Keratinocyte (primary cell): ENCODE data around the gene SCNN1B. TPM values are rescaled to one million over a fixed set of nuclear protein-coding genes. Genes with fewer than 3 reads are reported as not detected.

ENCODE experiments used
- DNase-seq: peaks from one replicate; pipeline ENCODE4 v3.0.0-alpha.2; 2011; ENCODE audit warnings: low read depth, missing footprints, low spot score
- FAIRE-seq: peaks from 2 replicates; lab custom pipeline; 2011; peaks lifted over from hg19 to GRCh38; lab: Jason Lieb, UNC
- H2AFZ ChIP-seq: 2 replicates; pipeline ENCODE4 v1.6.0; 2012; ENCODE audit warnings: low read length, control low read depth, inconsistent platforms; ENCODE audit not compliant: control insufficient read depth
- H3K27ac ChIP-seq: 2 replicates; pipeline ENCODE4 v1.5.1; 2011; ENCODE audit warnings: low read length; ENCODE audit not compliant: control insufficient read depth, insufficient read depth
- H3K27me3 ChIP-seq: 3 replicates; pipeline ENCODE4 v1.6.0; 2011; ENCODE audit warnings: low read length; ENCODE audit not compliant: control insufficient read depth, insufficient read depth; ENCODE audit errors: extremely low read depth
- H3K36me3 ChIP-seq, 2 experiments: 2 replicates in 1 of 2; 3 replicates in 1 of 2; pipeline ENCODE4 v1.5.1; 2011; ENCODE audit warnings: low read length in 2 of 2, mild to moderate bottlenecking in 1 of 2; ENCODE audit not compliant: control insufficient read depth in 2 of 2, insufficient read depth in 2 of 2; ENCODE audit errors: extremely low read depth in 1 of 2
- H3K4me1 ChIP-seq: 3 replicates; pipeline ENCODE4 v1.5.1; 2011; ENCODE audit warnings: low read length; ENCODE audit not compliant: control insufficient read depth, insufficient read depth; ENCODE audit errors: extremely low read depth
- H3K4me2 ChIP-seq: 3 replicates; pipeline ENCODE4 v1.6.0; 2011; ENCODE audit warnings: low read depth, low read length; ENCODE audit not compliant: control insufficient read depth, insufficient read depth; ENCODE audit errors: extremely low read depth
- H3K4me3 ChIP-seq, 3 experiments: fragments of 200-600 bp in 1 of 3; sonication (generic) in 1 of 3; 2 replicates in 2 of 3; 3 replicates in 1 of 3; pipeline ENCODE4 v1.5.1; 2011 to 2016; ENCODE audit warnings: low read length in 3 of 3, mild to moderate bottlenecking in 3 of 3, control low read depth in 2 of 3, inconsistent platforms in 1 of 3, low read depth in 1 of 3, mixed read lengths in 1 of 3, mixed run types in 1 of 3, moderate library complexity in 1 of 3; ENCODE audit not compliant: control insufficient read depth in 2 of 3, insufficient read depth in 2 of 3; ENCODE audit errors: extremely low read depth in 1 of 3
- H3K79me2 ChIP-seq: 2 replicates; pipeline ENCODE4 v1.6.0; 2012; ENCODE audit warnings: low read length; ENCODE audit not compliant: control insufficient read depth, insufficient read depth
- H3K9ac ChIP-seq: 3 replicates; pipeline ENCODE4 v1.6.0; 2011; ENCODE audit warnings: low read length; ENCODE audit not compliant: control insufficient read depth, insufficient read depth; ENCODE audit errors: extremely low read depth
- H3K9me1 ChIP-seq: 3 replicates; pipeline ENCODE4 v1.6.0; 2011; ENCODE audit warnings: low read length; ENCODE audit not compliant: control insufficient read depth, insufficient read depth; ENCODE audit errors: extremely low read depth
- H3K9me3 ChIP-seq: 2 replicates; pipeline ENCODE4 v1.5.1; 2012; ENCODE audit warnings: low read depth, low read length; ENCODE audit not compliant: control insufficient read depth
- H4K20me1 ChIP-seq: 3 replicates; pipeline ENCODE4 v1.6.0; 2011; ENCODE audit warnings: low read length; ENCODE audit not compliant: control insufficient read depth, insufficient read depth; ENCODE audit errors: extremely low read depth
- CTCF ChIP-seq, 3 experiments: IDR thresholded peaks in 1 of 3; conservative IDR thresholded peaks in 1 of 3; optimal IDR thresholded peaks in 1 of 3; 2 replicates in 2 of 3; 3 replicates in 1 of 3; pipeline versions ENCODE3 to v1.5.1; 2011; ENCODE audit warnings: low read length in 3 of 3, mild to moderate bottlenecking in 3 of 3, moderate library complexity in 2 of 3, control low read depth in 1 of 3, inconsistent platforms in 1 of 3; ENCODE audit not compliant: insufficient read depth in 2 of 3; ENCODE audit errors: extremely low read depth in 1 of 3
- EZH2 ChIP-seq: IDR thresholded peaks from one replicate; pipeline ENCODE4 v1.6.1; 2012; ENCODE audit warnings: inconsistent platforms, mild to moderate bottlenecking, low read length, moderate library complexity
- dilution Hi-C: fragments of 300-500 bp; cut with MboI; formaldehyde crosslinking; loops from one replicate; pipeline ENCODE4 v1.7.0; 2020; ENCODE audit warnings: low sequenced_read_pairs; ENCODE audit not compliant: extremely low pct_ligation_motif_present
- polyA plus RNA-seq, 5 experiments: library from polyadenylated mRNA; depleted of rRNA in 3 of 5; stranded (reverse) in 3 of 5; stranded (forward) in 1 of 5; unstranded in 1 of 5; fragments of >200 nt; gene quantifications; 1 replicate in 1 of 5; 2 replicates in 3 of 5; 3 replicates in 1 of 5; pipeline versions ENCODE4 v1.2.1 to v1.2.3, GENCODE V29; 2011 to 2012; ENCODE audit warnings: missing spikeins in 2 of 5, low read depth in 1 of 5, low replicate concordance in 1 of 5

SCNN1B gene
- polyA plus RNA-seq, 1 donor (not counting 4 experiments of a cell fraction or from before 2014, with no cell fraction given), result 0.92 TPM

- H3K36me3 ChIP-seq, result no peaks in the 10 kb centered on the region
- no peak overlapping the region for H3K9ac ChIP-seq
- no peak overlapping the region for H2AFZ ChIP-seq
- dilution Hi-C loops, result no loop called here
- H3K27me3 ChIP-seq, result no peaks in the 10 kb centered on the region
- no peak overlapping the region for H3K4me3 ChIP-seq
- H3K79me2 ChIP-seq, result no peaks in the 10 kb centered on the region
- TF ChIP-seq CTCF (optimal IDR thresholded peaks at IDR 0.05 in 1 of 3, IDR thresholded peaks at IDR 0.05 in 1 of 3, conservative IDR thresholded peaks at IDR 0.05 in 1 of 3; ENCODE audit: extremely low read depth in 1 of 3, insufficient read depth in 2 of 3, low read length in 3 of 3), result no peak
- TF ChIP-seq EZH2, result no peak
- no peak overlapping the region for H3K27ac ChIP-seq
- FAIRE-seq (no peak), DNase-seq (no peak)
- no peaks in the 10 kb centered on the region for H3K4me1 ChIP-seq
- H3K4me2 ChIP-seq, result no peak overlapping the region
- no peaks in the 10 kb centered on the region for H4K20me1 ChIP-seq
- no peaks in the 10 kb centered on the region for H3K9me3 ChIP-seq
- H3K9me1 ChIP-seq, result no peaks in the 10 kb centered on the region
Measured at GRCh38 chr16:23270654-23271053, 31.4 kb upstream of the SCNN1B start.

- H3K9ac ChIP-seq, result no peak overlapping the region
- TF ChIP-seq EZH2, result no peak
- no peak for TF ChIP-seq CTCF (optimal IDR thresholded peaks at IDR 0.05 in 1 of 3, IDR thresholded peaks at IDR 0.05 in 1 of 3, conservative IDR thresholded peaks at IDR 0.05 in 1 of 3; ENCODE audit: extremely low read depth in 1 of 3, insufficient read depth in 2 of 3, low read length in 3 of 3)
- no peak overlapping the region for H3K27ac ChIP-seq
- H3K9me1 ChIP-seq, result no peaks in the 10 kb centered on the region
- no peaks in the 10 kb centered on the region for H3K9me3 ChIP-seq
- dilution Hi-C loops, result no loop called here
- H4K20me1 ChIP-seq, result no peaks in the 10 kb centered on the region
- no peak overlapping the region for H3K4me3 ChIP-seq
- no peak for DNase-seq
- FAIRE-seq, result no peak
- H3K79me2 ChIP-seq, result no peaks in the 10 kb centered on the region
- no peaks in the 10 kb centered on the region for H3K27me3 ChIP-seq
- H2AFZ ChIP-seq, result no peak overlapping the region
- no peaks in the 10 kb centered on the region for H3K36me3 ChIP-seq
- peaks cover 20% of the 10 kb centered on the region for H3K4me1 ChIP-seq
- H3K4me2 ChIP-seq, result no peak overlapping the region
Measured at GRCh38 chr16:23274968-23275367, 27.1 kb upstream of the SCNN1B start.
